HG03135 (cell line): Measurements from ENCODE around the gene FOXJ1.

Experiments used
- ATAC-seq: cut with Tn5 transposase; IDR thresholded peaks from one replicate; pipeline ENCODE4 v1.9.1; 2021; ENCODE audit warnings: mild to moderate bottlenecking, moderate library complexity; ENCODE audit not compliant: unreplicated experiment

FOXJ1 gene

GRCh38 chr17:76142585-76143041 is 1.6 kb upstream of the FOXJ1 start:
- no peak for ATAC-seq

GRCh38 chr17:76142039-76142584 is 1.1 kb upstream of the FOXJ1 start:
- no peak for ATAC-seq

- no peak for ATAC-seq
These were observed 309 bp downstream of the FOXJ1 start for GRCh38 chr17:76140661-76141211.

DNA sequence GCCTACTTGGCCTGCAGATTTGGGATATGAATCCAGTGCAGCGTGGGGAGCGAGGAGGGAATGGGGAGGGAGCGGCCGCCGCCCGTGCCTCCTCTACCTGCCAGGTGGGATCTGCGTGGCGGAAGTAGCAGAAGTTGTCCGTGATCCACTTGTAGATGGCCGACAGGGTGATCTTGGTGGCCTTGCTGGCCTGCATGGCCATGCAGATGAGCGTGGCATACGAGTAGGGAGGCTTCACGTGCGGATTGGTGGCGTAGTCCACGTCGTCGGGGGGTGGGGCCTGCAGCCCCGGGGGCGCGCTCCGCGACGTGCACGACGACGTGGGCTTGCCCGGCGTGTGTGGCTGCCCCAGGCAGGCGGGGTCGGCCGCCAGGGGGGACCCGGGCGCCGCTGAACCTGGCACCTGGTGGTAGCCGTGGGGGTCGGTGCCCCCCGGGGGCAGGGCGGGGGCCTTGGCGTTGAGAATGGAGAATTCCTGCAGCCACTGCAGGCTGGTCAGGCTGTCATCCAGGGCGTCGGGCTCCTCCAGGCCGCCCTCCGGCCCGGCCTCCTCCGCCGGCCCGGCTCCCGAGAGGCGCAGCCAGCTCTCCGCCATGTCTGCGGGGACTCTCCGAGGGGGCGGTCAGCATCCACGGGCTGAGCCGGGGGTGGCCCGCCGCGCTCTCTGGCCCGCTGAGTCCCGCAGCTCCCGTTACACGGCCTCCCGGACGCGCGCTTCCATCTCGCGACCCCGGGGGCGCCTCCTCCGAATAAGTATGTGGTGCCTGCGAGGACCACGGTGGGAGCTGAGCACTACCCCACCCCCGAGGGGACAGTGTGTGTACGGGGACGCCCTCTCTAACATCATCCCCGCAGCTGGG is 1.0 kb downstream of the FOXJ1 start:
- no peak for ATAC-seq

- no peak for ATAC-seq
These were observed 1.9 kb downstream of the FOXJ1 start for GRCh38 chr17:76138896-76139752.

DNA sequence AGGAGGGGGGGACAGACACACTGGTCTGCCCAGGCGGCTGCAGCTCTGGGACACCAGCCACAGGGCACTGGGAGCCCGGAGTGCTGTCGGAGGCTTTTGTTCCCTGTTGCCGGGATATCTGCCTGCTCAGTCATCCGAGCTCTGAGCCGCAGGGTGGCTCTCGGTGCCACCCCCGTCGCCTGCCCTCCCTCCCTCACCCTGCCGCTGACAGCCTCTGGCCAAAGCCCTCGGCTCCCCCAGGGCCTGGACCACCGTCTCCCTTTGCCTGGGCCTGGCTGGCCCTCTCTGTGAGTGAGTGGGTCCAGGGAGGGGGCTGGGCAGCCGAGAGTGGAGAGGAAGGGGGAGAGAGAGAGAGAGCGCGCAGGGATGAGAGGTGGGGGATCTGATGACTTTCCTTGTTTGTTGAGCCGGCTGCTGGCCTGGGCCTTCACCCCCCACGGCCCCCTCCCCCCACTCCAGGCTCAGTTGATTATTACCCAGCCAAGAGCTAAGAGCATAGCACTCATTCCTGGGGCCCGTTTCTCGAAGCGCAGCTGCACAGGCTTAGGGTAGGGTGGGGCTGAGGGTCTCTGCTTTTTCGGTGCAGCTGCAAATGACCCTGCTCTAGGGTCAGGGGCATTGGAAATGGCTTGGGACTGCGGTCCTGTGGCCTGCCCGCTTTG is 2.7 kb downstream of the FOXJ1 start:
- ATAC-seq: no peak

DNA sequence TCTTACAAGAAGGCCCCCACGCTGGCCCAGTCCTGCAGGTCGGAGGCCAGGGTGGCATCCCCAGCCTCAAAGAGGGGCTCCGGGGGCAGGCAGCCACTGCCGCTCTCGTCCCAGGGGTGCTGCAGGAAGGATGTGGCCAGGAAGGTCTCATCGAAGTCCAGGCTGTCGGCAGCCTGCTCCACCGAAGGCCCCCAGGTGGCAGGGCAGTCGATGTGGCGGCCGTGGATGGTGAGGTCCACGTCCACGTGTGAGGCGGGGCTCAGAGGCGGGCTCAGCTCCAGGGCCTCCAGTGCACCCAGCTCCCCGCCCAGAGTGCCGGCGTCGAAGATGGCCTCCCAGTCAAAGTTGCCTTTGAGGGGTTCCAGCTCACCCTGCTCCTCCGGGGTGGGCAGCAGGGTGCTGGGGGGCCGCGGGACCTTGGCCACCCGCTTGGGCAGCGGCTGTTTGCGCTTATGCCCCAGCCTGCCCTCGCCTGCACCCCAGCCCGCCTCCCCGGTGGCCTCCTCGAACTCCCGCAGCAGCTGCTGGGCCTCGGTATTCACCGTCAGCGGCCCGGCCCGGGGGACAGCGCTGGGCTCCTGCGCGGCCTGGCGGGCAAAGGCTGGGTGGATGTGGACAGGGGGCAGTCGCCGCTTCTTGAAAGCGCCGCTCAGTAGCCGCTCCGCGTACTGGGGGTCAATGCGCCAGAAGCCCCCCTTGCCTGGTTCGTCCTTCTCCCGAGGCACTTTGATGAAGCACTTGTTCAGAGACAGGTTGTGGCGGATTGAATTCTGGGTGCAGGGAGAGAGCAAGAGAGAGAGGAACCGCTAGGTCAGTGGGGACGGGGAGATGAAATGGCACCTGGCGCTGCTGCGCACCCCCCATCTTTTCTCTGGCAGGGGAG is 3.5 kb downstream of the FOXJ1 start:
- no peak for ATAC-seq

DNA sequence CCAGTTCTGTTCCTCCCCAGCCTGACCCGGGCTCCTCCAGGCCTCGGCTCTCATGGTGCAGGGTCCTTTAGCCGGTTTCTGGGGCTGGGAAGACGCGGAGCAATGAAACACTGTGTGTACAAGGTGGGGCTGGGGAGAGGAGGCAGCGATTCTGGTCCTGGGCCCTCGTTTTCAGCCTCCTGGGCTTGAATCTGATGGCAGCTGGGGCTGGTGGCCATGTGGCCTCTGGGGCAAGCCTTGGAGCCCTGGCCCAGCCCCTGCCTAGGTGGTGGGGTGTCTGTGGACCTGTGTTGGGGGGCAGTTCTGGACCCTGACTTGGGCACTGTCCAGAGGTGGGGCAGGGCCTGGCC is 4.1 kb downstream of the FOXJ1 start:
- ATAC-seq: no peak

GRCh38 chr17:76136276-76137000 is 4.6 kb downstream of the FOXJ1 start:
- ATAC-seq: no peak

DNA sequence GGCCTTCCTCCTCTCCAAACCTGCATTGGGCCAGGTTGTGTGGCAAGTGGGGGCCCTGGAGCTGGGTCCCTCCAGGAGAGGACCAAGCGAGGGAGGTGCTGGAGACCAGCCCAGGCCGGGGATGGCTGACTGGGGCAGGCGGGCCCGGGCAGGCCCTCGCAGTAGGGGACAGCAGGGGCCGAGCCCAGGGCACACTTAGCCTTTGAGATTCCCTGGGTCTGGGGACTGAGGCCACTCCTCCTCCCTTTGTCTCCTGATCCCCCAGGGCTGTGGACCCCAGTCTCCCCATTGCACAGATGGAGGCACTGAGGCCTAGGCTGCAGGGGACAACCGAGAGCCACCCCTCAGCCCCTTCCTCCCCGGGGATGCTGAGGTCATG is 5.2 kb downstream of the FOXJ1 start:
- ATAC-seq: no peak

DNA sequence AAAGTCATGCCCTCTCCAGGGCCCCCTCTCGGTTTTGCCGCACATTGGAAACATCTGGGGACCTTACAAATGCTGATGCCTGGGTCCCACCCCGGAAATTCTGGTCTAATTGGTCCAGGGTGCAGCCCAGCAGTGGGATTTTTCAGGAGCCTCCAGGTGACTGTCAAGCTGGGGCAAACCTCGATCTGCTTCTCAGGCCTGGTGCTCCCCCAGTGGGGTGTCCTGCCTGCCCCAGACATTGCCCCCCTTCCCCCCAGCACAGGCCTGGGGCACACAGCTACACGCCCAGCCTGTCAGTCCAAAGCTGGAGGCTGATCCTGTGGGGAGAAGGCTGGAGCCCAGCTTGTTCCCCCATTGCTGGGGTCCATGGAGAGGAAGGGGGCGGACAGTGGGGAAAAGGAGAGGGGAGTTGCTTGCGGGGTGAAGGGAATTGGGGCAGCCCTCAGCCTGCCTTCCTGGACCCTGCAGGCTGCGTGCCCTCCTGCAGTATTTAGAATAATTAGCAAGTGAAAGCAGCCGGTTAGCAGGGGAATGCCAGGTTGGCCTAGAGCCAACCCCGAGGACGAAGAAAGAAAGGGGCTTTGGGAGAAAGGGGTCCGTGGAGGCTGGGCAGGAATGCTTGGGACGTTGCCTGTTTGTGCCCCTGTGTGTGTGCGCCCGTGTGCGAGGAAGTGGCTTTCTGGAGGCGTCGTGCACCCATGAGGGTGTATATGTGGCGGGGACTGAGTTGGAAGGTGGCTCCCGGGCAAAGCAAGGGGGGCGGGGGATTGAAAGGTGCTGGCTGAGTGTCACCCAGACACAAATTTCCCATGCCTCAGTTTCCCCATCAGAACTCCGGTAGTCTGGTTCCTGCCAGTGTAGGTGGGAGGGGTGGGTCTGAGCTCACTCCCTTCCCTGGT is 5.9 kb downstream of the FOXJ1 start:
- ATAC-seq: no peak

GRCh38 chr17:76132574-76133338 is 8.3 kb downstream of the FOXJ1 start:
- no peak for ATAC-seq

GRCh38 chr17:76131692-76132573 is 9.1 kb downstream of the FOXJ1 start:
- ATAC-seq: no peak

- ATAC-seq: no peak
These were observed 9.9 kb downstream of the FOXJ1 start for GRCh38 chr17:76131051-76131691.

DNA sequence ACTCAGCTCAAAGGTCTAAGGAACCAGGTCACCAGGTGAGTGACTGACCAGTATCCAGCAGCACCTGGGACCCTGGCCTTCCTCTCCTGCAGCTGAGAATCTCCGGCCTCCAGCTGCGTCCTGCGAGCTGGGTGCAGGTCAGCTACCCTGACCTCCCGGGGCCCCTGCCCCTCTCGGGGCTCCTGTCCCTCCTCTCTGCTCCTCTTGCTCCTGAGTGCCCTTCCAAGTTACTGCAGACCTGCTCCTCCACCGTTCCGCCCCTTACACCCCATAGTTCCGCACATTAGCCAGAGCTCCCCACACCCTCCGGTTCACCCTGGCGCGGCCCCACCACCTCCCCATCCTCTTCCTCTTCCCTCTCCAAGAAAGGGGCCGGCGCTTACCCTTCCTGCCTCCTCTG is 10.6 kb downstream of the FOXJ1 start:
- no peak for ATAC-seq

GRCh38 chr17:76125922-76126321 is 15.1 kb downstream of the FOXJ1 start:
- ATAC-seq: no peak
